HepG2 (cell line): ENCODE measurements around the gene DMXL1. TPM values are rescaled to one million over a fixed set of nuclear protein-coding genes. Genes with fewer than 3 reads are reported as not detected.

Experiments used
- ATAC-seq: fragments of 200-7000 bp; cut with Tn5 transposase; 3 replicates; pipeline ENCODE4 v1.9.1; 2020; ENCODE audit warnings: mild to moderate bottlenecking, moderate library complexity
- BruUV-seq: library from RNA; stranded (reverse); fragments of 400-500 nt; replicated peaks from 2 replicates; lab custom pipeline; 2021; lab: Mats Ljungman, UMichigan
- CTCF ChIA-PET: fragments of 300-600 bp; formaldehyde crosslinking; extraction: SDS; loops from one replicate; lab custom pipeline; 2021; ENCODE audit warnings: low total read pairs, inconsistent platforms, low intra/inter-chr PET ratio; lab: Yijun Ruan, JAX
- POLR2A ChIA-PET: fragments of 350-600 bp; sonication (Branson Sonifier 250); formaldehyde crosslinking; loops from one replicate; lab custom pipeline; 2020; ENCODE audit warnings: antibody characterized with exemption, inconsistent platforms; lab: Yijun Ruan, JAX
- DNase-seq: peaks from one replicate; pipeline ENCODE4 v3.0.0-alpha.2; 2015; ENCODE audit warnings: low spot score
- FAIRE-seq: peaks from 3 replicates; lab custom pipeline; 2011; peaks lifted over from hg19 to GRCh38; lab: Jason Lieb, UNC
- H2AFZ ChIP-seq: one replicate; pipeline ENCODE4 v1.6.1; 2011; ENCODE audit warnings: low read length, inconsistent platforms
- H3K27ac ChIP-seq: fragments of 300-600 bp; 3 replicates; pipeline ENCODE4 v1.8.0; 2011; ENCODE audit warnings: mixed run types, mild to moderate bottlenecking, mixed read lengths, low read length, inconsistent platforms; ENCODE audit not compliant: insufficient read depth; ENCODE audit errors: extremely low read length
- H3K27me3 ChIP-seq, 2 experiments: fragments of 200-600 bp in 1 of 2; 2 replicates in 1 of 2; 3 replicates in 1 of 2; pipeline versions ENCODE4 v1.6.0 to v1.8.0; 2011; ENCODE audit warnings: low read length in 2 of 2, mild to moderate bottlenecking in 2 of 2, moderate library complexity in 2 of 2, inconsistent platforms in 1 of 2; ENCODE audit not compliant: insufficient read depth in 2 of 2, control insufficient read depth in 1 of 2
- H3K36me3 ChIP-seq, 2 experiments: fragments of 200-600 bp in 1 of 2; replicated peaks in 1 of 2; 2 replicates in 1 of 2; 3 replicates in 1 of 2; pipeline versions ENCODE4 v1.5.1 to v1.8.0; 2011; ENCODE audit warnings: low read length in 2 of 2, inconsistent platforms in 1 of 2; ENCODE audit not compliant: insufficient read depth in 2 of 2, control insufficient read depth in 1 of 2
- H3K4me1 ChIP-seq: 2 replicates; pipeline ENCODE4 v1.5.1; 2012; ENCODE audit warnings: low read length, inconsistent platforms; ENCODE audit not compliant: insufficient read depth
- H3K4me2 ChIP-seq: 2 replicates; pipeline ENCODE4 v1.6.0; 2011; ENCODE audit warnings: low read depth, low read length, inconsistent platforms
- H3K4me3 ChIP-seq, 3 experiments: fragments of 200-600 bp in 1 of 3; sonication (generic), shearing (Covaris generic) in 1 of 3; replicated peaks in 1 of 3; 2 replicates each; pipeline ENCODE4 v1.5.1; 2011 to 2016; ENCODE audit warnings: low read length in 3 of 3, inconsistent platforms in 2 of 3, low read depth in 2 of 3, mild to moderate bottlenecking in 2 of 3, control low read depth in 1 of 3, mixed read lengths in 1 of 3; ENCODE audit not compliant: insufficient read depth in 1 of 3
- H3K79me2 ChIP-seq: one replicate; pipeline ENCODE4 v1.6.1; 2011; ENCODE audit warnings: low read length, inconsistent platforms; ENCODE audit not compliant: insufficient read depth
- H3K9ac ChIP-seq: 2 replicates; pipeline ENCODE4 v1.6.0; 2011; ENCODE audit warnings: mild to moderate bottlenecking, low read depth, low read length, inconsistent platforms; ENCODE audit not compliant: insufficient read depth
- H3K9me3 ChIP-seq: 2 replicates; pipeline ENCODE4 v1.5.1; 2012; ENCODE audit warnings: mild to moderate bottlenecking, low read length
- H4K20me1 ChIP-seq: 2 replicates; pipeline ENCODE4 v1.6.0; 2011; ENCODE audit warnings: inconsistent platforms, mild to moderate bottlenecking, low read length, moderate library complexity; ENCODE audit not compliant: insufficient read depth
- DPF2 ChIP-seq: sonication (generic); formaldehyde crosslinking; IDR thresholded peaks from 2 replicates; pipeline ENCODE4 v1.4.0; 2020; ENCODE audit warnings: mild to moderate bottlenecking, low read depth, missing genetic modification reagents, borderline replicate concordance
- DR1 ChIP-seq: sonication (generic); formaldehyde crosslinking; IDR thresholded peaks from 2 replicates; pipeline ENCODE4 v1.8.0; 2021; ENCODE audit warnings: mild to moderate bottlenecking, missing genetic modification reagents, inconsistent platforms
- HDAC6 ChIP-seq: fragments of 200-600 bp; sonication (generic); IDR thresholded peaks from 2 replicates; pipeline ENCODE4 v1.7.0; 2017; ENCODE audit warnings: mild to moderate bottlenecking, antibody characterized with exemption, low read length, low read depth
- NFE2L1 ChIP-seq: sonication (generic); formaldehyde crosslinking; IDR thresholded peaks from 2 replicates; pipeline ENCODE4 v1.4.0; 2020; ENCODE audit warnings: missing genetic modification reagents, mild to moderate bottlenecking, borderline replicate concordance
- NR1H2 ChIP-seq: sonication (generic); formaldehyde crosslinking; IDR thresholded peaks from 2 replicates; pipeline ENCODE4 v1.8.1; 2022; ENCODE audit warnings: low read depth, missing genetic modification reagents, borderline replicate concordance
- RFXANK ChIP-seq: IDR thresholded peaks from 2 replicates; pipeline ENCODE4 v1.6.1; 2016
- RFXAP ChIP-seq: sonication (generic); formaldehyde crosslinking; IDR thresholded peaks from 2 replicates; pipeline ENCODE4 v1.4.0; 2020; ENCODE audit warnings: missing genetic modification reagents, borderline replicate concordance
- TSC22D2 ChIP-seq: sonication (generic); formaldehyde crosslinking; IDR thresholded peaks from 2 replicates; pipeline ENCODE4 v1.5.1; 2020; ENCODE audit warnings: missing genetic modification reagents, mild to moderate bottlenecking, borderline replicate concordance
- ZNF205 ChIP-seq: IDR thresholded peaks from 2 replicates; pipeline ENCODE4 v1.6.1; 2018; ENCODE audit warnings: missing biosample characterization, missing genetic modification reagents
- ZNF234 ChIP-seq: sonication (generic); formaldehyde crosslinking; conservative IDR thresholded peaks from 2 replicates; pipeline ENCODE4 v1.5.1; 2020; ENCODE audit warnings: mild to moderate bottlenecking, missing genetic modification reagents
- ZNF367 ChIP-seq: sonication (generic); formaldehyde crosslinking; IDR thresholded peaks from 2 replicates; pipeline ENCODE4 v1.4.0; 2020; ENCODE audit warnings: missing genetic modification reagents, borderline replicate concordance
- ZNF598 ChIP-seq: sonication (generic); formaldehyde crosslinking; IDR thresholded peaks from 2 replicates; pipeline ENCODE4 v1.5.1; 2020; ENCODE audit warnings: mild to moderate bottlenecking, missing genetic modification reagents, borderline replicate concordance
- ZNF605 ChIP-seq: sonication (generic); formaldehyde crosslinking; IDR thresholded peaks from 2 replicates; pipeline ENCODE4 v1.8.0; 2022; ENCODE audit warnings: mild to moderate bottlenecking, missing genetic modification reagents
- WGBS: methylation state at CpG from one replicate; pipeline ENCODE4 v1.1.6; 2017; ENCODE audit warnings: low lambda C conversion rate; 5-methylcytosine and 5-hydroxymethylcytosine counted together
- in situ Hi-C: cut with HindIII; loops from 2 replicates; pipeline ENCODE4 v1.10.0; 2017; ENCODE audit warnings: low pct_unique_long_range_greater_than_20kb; ENCODE audit not compliant: extremely low pct_ligation_motif_present
- intact Hi-C: fragments of 100-400 bp; cut with micrococcal nuclease; formaldehyde crosslinking; loops from one replicate; pipeline ENCODE4 v1.10.0; 2022; ENCODE audit not compliant: unreplicated experiment
- polyA plus RNA-seq, 8 experiments: library from polyadenylated mRNA; depleted of rRNA in 3 of 8; stranded (reverse) in 7 of 8; unstranded in 1 of 8; fragments of >200 nt; fragmentation: Illumina TruSeq in 4 of 8; extraction: Trizol in 4 of 8; gene quantifications; 2 replicates each; pipeline versions ENCODE4 v1.2.1 to v1.2.3, GENCODE V29; 2011 to 2016; ENCODE audit warnings: low read depth in 4 of 8, missing spikeins in 1 of 8, mixed read lengths in 1 of 8; ENCODE audit not compliant: insufficient read depth in 1 of 8
- total RNA-seq, 5 experiments: library from RNA; depleted of rRNA; stranded (reverse); fragments of >200 nt; fragmentation: Illumina TruSeq; extraction: Trizol; gene quantifications; 2 replicates each; pipeline ENCODE4 v1.2.3, GENCODE V29; 2016; ENCODE audit warnings: low read depth in 1 of 5
- TF ChIP-seq, protein P1 (sequence below): IDR thresholded peaks from 2 replicates; pipeline ENCODE4 v1.6.1; 2016; ENCODE audit warnings: mild to moderate bottlenecking
- TF ChIP-seq, protein P2 (sequence below): sonication (generic); formaldehyde crosslinking; IDR thresholded peaks from 2 replicates; pipeline ENCODE4 v1.8.1; 2022; ENCODE audit warnings: low read depth, mild to moderate bottlenecking, missing genetic modification reagents

The DMXL1 gene
- total and polyA plus RNA-seq, 2 of the 13 experiments (the other 11 are each of a cell fraction or from before 2014, with no cell fraction given), result 6.9 to 18.6 TPM

GRCh38 chr5:119275601-119276173, 204.8 kb downstream of the DMXL1 start:
- peaks cover 30% of the 10 kb centered on the region for H3K4me1 ChIP-seq
- no peak overlapping the region for H3K4me3 ChIP-seq
- 98% methylated on average over 3 of the region's 3 CpGs for WGBS
- H4K20me1 ChIP-seq, result no peaks in the 10 kb centered on the region
- H3K79me2 ChIP-seq, result peaks cover 2% of the 10 kb centered on the region
- intact Hi-C loops, result no loop called here
- ATAC-seq, result no peak
- H3K9ac ChIP-seq, result no peak overlapping the region
- no peaks in the 10 kb centered on the region for H3K27me3 ChIP-seq
- no peak overlapping the region for H3K27ac ChIP-seq
- in situ Hi-C loops, result no loop called here
- H3K36me3 ChIP-seq, result no peaks in the 10 kb centered on the region
- ChIA-PET CTCF (no interaction called here), POLR2A (no interaction called here)
- no peak for FAIRE-seq
- no peak for DNase-seq
- no peaks in the 10 kb centered on the region for H3K9me3 ChIP-seq
- H2AFZ ChIP-seq, result no peak overlapping the region
- H3K4me2 ChIP-seq, result no peak overlapping the region
- BruUV-seq, result no TSS peak
- TF ChIP-seq NFE2L1, result no peak

- no peak overlapping the region for H3K27ac ChIP-seq
- H3K4me1 ChIP-seq, result peaks cover 20% of the 10 kb centered on the region
- no peak overlapping the region for H3K4me2 ChIP-seq
- no peaks in the 10 kb centered on the region for H3K36me3 ChIP-seq
- in situ Hi-C loops, result no loop called here
- H3K79me2 ChIP-seq, result no peaks in the 10 kb centered on the region
- FAIRE-seq (no peak), DNase-seq (no peak), ATAC-seq (no peak)
- H2AFZ ChIP-seq, result no peak overlapping the region
- WGBS, result 95% methylated on average over 5 of the region's 5 CpGs
- intact Hi-C loops, result no loop called here
- H3K27me3 ChIP-seq, result no peaks in the 10 kb centered on the region
- no peak overlapping the region for H3K9ac ChIP-seq
- no TSS peak for BruUV-seq
- CTCF ChIA-PET, result no interaction called here
- H4K20me1 ChIP-seq, result no peaks in the 10 kb centered on the region
- no peaks in the 10 kb centered on the region for H3K9me3 ChIP-seq
- POLR2A ChIA-PET, result no interaction called here
- H3K4me3 ChIP-seq, result no peak overlapping the region
- TF ChIP-seq RFXANK (CRISPR knock-in tag), result no peak
- no peak for TF ChIP-seq HDAC6
- TF ChIP-seq, protein P1, sequence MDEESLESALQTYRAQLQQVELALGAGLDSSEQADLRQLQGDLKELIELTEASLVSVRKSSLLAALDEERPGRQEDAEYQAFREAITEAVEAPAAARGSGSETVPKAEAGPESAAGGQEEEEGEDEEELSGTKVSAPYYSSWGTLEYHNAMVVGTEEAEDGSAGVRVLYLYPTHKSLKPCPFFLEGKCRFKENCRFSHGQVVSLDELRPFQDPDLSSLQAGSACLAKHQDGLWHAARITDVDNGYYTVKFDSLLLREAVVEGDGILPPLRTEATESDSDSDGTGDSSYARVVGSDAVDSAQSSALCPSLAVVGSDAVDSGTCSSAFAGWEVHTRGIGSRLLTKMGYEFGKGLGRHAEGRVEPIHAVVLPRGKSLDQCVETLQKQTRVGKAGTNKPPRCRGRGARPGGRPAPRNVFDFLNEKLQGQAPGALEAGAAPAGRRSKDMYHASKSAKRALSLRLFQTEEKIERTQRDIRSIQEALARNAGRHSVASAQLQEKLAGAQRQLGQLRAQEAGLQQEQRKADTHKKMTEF (CRISPR knock-in tag), result no peak
- TF ChIP-seq DPF2 (CRISPR knock-in tag), result no peak
- TF ChIP-seq ZNF605 (CRISPR knock-in tag), result no peak
- no peak for TF ChIP-seq ZNF598
- no peak for TF ChIP-seq TSC22D2 (CRISPR knock-in tag)
- TF ChIP-seq ZNF367 (CRISPR knock-in tag), result no peak
- TF ChIP-seq NR1H2 (CRISPR knock-in tag), result no peak
- no peak for TF ChIP-seq DR1 (CRISPR knock-in tag)
- TF ChIP-seq RFXAP (CRISPR knock-in tag), result no peak
- no peak for TF ChIP-seq ZNF234
- no peak for TF ChIP-seq ZNF205 (CRISPR knock-in tag)
- TF ChIP-seq, protein P2, sequence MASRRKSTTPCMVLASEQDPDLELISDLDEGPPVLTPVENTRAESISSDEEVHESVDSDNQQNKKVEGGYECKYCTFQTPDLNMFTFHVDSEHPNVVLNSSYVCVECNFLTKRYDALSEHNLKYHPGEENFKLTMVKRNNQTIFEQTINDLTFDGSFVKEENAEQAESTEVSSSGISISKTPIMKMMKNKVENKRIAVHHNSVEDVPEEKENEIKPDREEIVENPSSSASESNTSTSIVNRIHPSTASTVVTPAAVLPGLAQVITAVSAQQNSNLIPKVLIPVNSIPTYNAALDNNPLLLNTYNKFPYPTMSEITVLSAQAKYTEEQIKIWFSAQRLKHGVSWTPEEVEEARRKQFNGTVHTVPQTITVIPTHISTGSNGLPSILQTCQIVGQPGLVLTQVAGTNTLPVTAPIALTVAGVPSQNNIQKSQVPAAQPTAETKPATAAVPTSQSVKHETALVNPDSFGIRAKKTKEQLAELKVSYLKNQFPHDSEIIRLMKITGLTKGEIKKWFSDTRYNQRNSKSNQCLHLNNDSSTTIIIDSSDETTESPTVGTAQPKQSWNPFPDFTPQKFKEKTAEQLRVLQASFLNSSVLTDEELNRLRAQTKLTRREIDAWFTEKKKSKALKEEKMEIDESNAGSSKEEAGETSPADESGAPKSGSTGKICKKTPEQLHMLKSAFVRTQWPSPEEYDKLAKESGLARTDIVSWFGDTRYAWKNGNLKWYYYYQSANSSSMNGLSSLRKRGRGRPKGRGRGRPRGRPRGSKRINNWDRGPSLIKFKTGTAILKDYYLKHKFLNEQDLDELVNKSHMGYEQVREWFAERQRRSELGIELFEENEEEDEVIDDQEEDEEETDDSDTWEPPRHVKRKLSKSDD (CRISPR knock-in tag), result no peak
These were observed 206.1 kb downstream of the DMXL1 start for GRCh38 chr5:119276978-119277377.
